ENCODE data around the gene NRG3.

DNA sequence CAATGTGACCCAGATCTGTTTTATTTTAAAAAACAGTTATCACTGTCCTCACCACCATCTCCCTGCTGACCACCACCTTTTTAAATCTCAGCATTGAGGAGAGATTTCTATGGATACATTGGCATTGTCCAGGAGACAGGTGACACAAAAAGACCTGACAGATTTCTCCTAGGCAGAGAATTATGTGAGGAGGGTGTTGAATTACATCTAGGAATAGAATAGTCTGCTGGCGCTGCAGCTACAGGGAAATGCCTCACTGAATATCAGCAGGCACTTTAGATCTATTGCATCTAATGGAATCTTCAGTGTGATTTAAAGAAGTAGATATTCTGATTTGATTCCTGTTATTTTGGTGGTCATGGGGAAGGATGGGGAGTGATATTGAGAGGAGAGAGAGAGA is 593.5 kb downstream of the NRG3 start:
- TF ChIP-seq, protein P1, sequence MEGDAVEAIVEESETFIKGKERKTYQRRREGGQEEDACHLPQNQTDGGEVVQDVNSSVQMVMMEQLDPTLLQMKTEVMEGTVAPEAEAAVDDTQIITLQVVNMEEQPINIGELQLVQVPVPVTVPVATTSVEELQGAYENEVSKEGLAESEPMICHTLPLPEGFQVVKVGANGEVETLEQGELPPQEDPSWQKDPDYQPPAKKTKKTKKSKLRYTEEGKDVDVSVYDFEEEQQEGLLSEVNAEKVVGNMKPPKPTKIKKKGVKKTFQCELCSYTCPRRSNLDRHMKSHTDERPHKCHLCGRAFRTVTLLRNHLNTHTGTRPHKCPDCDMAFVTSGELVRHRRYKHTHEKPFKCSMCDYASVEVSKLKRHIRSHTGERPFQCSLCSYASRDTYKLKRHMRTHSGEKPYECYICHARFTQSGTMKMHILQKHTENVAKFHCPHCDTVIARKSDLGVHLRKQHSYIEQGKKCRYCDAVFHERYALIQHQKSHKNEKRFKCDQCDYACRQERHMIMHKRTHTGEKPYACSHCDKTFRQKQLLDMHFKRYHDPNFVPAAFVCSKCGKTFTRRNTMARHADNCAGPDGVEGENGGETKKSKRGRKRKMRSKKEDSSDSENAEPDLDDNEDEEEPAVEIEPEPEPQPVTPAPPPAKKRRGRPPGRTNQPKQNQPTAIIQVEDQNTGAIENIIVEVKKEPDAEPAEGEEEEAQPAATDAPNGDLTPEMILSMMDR (IDR thresholded peaks at IDR 0.05) = no peak
- TF ChIP-seq POLR2AphosphoS5 (IDR thresholded peaks at IDR 0.05) (no peak), EP300 (IDR thresholded peaks at IDR 0.05) (no peak), POLR2A (IDR thresholded peaks at IDR 0.05) (no peak)

All from upper lobe of left lung (tissue), 4 donors.